Right lobe of liver (tissue), 4 donors: Measurements from ENCODE around the gene IRX2.

Experiments
- POLR2A ChIP-seq: fragments of 450-650 bp; IDR thresholded peaks from one replicate; pipeline ENCODE4 v1.6.1; 2017; ENCODE audit warnings: antibody characterized with exemption, mild to moderate bottlenecking
- TF ChIP-seq, protein P1 (sequence below), 4 donors: fragments of 200-600 bp in 3 of 4; fragments of 450-650 bp in 1 of 4; IDR thresholded peaks; one replicate each; pipeline versions ENCODE4 v1.5.1 to v1.8.0; 2016 to 2022; ENCODE audit warnings: antibody characterized with exemption in 4 of 4, mild to moderate bottlenecking in 2 of 4
- donor health status: DM: no; HTN: no; CAD: no.
- donor health status: DM: no; HTN: no; CAD: no.
- donor health status: DM: no; HTN: yes; CAD: no.

- TF ChIP-seq POLR2A, result no peak
- TF ChIP-seq, protein P1, sequence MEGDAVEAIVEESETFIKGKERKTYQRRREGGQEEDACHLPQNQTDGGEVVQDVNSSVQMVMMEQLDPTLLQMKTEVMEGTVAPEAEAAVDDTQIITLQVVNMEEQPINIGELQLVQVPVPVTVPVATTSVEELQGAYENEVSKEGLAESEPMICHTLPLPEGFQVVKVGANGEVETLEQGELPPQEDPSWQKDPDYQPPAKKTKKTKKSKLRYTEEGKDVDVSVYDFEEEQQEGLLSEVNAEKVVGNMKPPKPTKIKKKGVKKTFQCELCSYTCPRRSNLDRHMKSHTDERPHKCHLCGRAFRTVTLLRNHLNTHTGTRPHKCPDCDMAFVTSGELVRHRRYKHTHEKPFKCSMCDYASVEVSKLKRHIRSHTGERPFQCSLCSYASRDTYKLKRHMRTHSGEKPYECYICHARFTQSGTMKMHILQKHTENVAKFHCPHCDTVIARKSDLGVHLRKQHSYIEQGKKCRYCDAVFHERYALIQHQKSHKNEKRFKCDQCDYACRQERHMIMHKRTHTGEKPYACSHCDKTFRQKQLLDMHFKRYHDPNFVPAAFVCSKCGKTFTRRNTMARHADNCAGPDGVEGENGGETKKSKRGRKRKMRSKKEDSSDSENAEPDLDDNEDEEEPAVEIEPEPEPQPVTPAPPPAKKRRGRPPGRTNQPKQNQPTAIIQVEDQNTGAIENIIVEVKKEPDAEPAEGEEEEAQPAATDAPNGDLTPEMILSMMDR (IDR thresholded peaks at IDR 0.05), result no peak
These were observed 35.6 kb downstream of the IRX2 start for GRCh38 chr5:2715856-2716255.
